HepG2 (cell line): ENCODE results near the gene CCDC192. TPM values are rescaled to one million over a fixed set of nuclear protein-coding genes. Genes with fewer than 3 reads are reported as not detected.
A peak's percentile ranks its signal among the peaks of the same experiment; 100 is the strongest.

Experiments used
- CAMTA2 ChIP-seq: sonication (generic); formaldehyde crosslinking; IDR thresholded peaks from 2 replicates; pipeline ENCODE4 v1.4.0; 2020; ENCODE audit warnings: mild to moderate bottlenecking, missing genetic modification reagents, borderline replicate concordance
- CREB1 ChIP-seq, 2 experiments: fragments of 450-650 bp in 1 of 2; IDR thresholded peaks; 2 replicates each; pipeline ENCODE4 v1.6.1; 2016 to 2017; ENCODE audit warnings: control low read depth in 1 of 2, mild to moderate bottlenecking in 1 of 2, missing compliant biosample characterization in 1 of 2, missing genetic modification characterization in 1 of 2
- GABPB1 ChIP-seq: IDR thresholded peaks from 2 replicates; pipeline ENCODE4 v1.6.1; 2016; ENCODE audit warnings: mild to moderate bottlenecking, missing genetic modification reagents, moderate library complexity, missing compliant biosample characterization
- HNRNPH1 ChIP-seq: fragments of 200-400 bp; formaldehyde crosslinking; optimal IDR thresholded peaks from 2 replicates; pipeline ENCODE3; 2017; ENCODE audit warnings: mild to moderate bottlenecking, low read depth, low read length
- HOXA5 ChIP-seq: sonication (generic); formaldehyde crosslinking; IDR thresholded peaks from 2 replicates; pipeline ENCODE4 v1.4.0; 2020; ENCODE audit warnings: missing genetic modification reagents
- SRF ChIP-seq: IDR thresholded peaks from 2 replicates; pipeline ENCODE4 v1.6.1; 2011; ENCODE audit warnings: mild to moderate bottlenecking, low read depth, low read length, moderate library complexity
- SSRP1 ChIP-seq: IDR thresholded peaks from 2 replicates; pipeline ENCODE4 v1.6.1; 2016; ENCODE audit warnings: control low read depth
- ZFP1 ChIP-seq: IDR thresholded peaks from 2 replicates; pipeline ENCODE4 v1.6.1; 2016
- ZFP37 ChIP-seq: sonication (generic); formaldehyde crosslinking; IDR thresholded peaks from 2 replicates; pipeline ENCODE4 v1.4.0; 2020; ENCODE audit warnings: missing genetic modification reagents, borderline replicate concordance
- ZNF205 ChIP-seq: IDR thresholded peaks from 2 replicates; pipeline ENCODE4 v1.6.1; 2018; ENCODE audit warnings: missing biosample characterization, missing genetic modification reagents
- ZNF496 ChIP-seq: sonication (generic); formaldehyde crosslinking; IDR thresholded peaks from 2 replicates; pipeline ENCODE4 v1.8.1; 2023; ENCODE audit warnings: mild to moderate bottlenecking, moderate library complexity, missing genetic modification reagents; ENCODE audit not compliant: insufficient replicate concordance
- ZNF709 ChIP-seq: sonication (generic); formaldehyde crosslinking; IDR thresholded peaks from 2 replicates; pipeline ENCODE4 v1.5.0; 2020; ENCODE audit warnings: mild to moderate bottlenecking, missing genetic modification reagents
- ZNF720 ChIP-seq: sonication (generic); formaldehyde crosslinking; IDR thresholded peaks from 2 replicates; pipeline ENCODE4 v1.4.0; 2020; ENCODE audit warnings: missing genetic modification reagents
- ZSCAN21 ChIP-seq: sonication (generic); formaldehyde crosslinking; IDR thresholded peaks from 2 replicates; pipeline ENCODE4 v1.8.0; 2022; ENCODE audit warnings: mild to moderate bottlenecking, missing genetic modification reagents, moderate library complexity, borderline replicate concordance
- polyA plus RNA-seq, 8 experiments: library from polyadenylated mRNA; depleted of rRNA in 3 of 8; stranded (reverse) in 7 of 8; unstranded in 1 of 8; fragments of >200 nt; fragmentation: Illumina TruSeq in 4 of 8; extraction: Trizol in 4 of 8; gene quantifications; 2 replicates each; pipeline versions ENCODE4 v1.2.1 to v1.2.3, GENCODE V29; 2011 to 2016; ENCODE audit warnings: low read depth in 4 of 8, missing spikeins in 1 of 8, mixed read lengths in 1 of 8; ENCODE audit not compliant: insufficient read depth in 1 of 8
- total RNA-seq, 5 experiments: library from RNA; depleted of rRNA; stranded (reverse); fragments of >200 nt; fragmentation: Illumina TruSeq; extraction: Trizol; gene quantifications; 2 replicates each; pipeline ENCODE4 v1.2.3, GENCODE V29; 2016; ENCODE audit warnings: low read depth in 1 of 5
- TF ChIP-seq, protein P1 (sequence below): sonication (generic); formaldehyde crosslinking; IDR thresholded peaks from 2 replicates; pipeline ENCODE4 v1.4.0; 2020; ENCODE audit warnings: missing genetic modification reagents
- TF ChIP-seq, protein P2 (sequence below), 2 experiments: fragments of 450-650 bp in 1 of 2; sonication (generic) in 1 of 2; formaldehyde crosslinking; IDR thresholded peaks; 2 replicates each; pipeline versions ENCODE4 v1.5.0 to v1.8.0; 2020 to 2022; ENCODE audit warnings: mild to moderate bottlenecking in 1 of 2, missing genetic modification reagents in 1 of 2
- TF ChIP-seq, protein P3 (sequence below): sonication (generic); formaldehyde crosslinking; IDR thresholded peaks from 2 replicates; pipeline ENCODE4 v1.8.0; 2022; ENCODE audit warnings: missing genetic modification reagents, mild to moderate bottlenecking, borderline replicate concordance
- TF ChIP-seq, protein P4 (sequence below): sonication (generic); formaldehyde crosslinking; IDR thresholded peaks from 2 replicates; pipeline ENCODE4 v1.5.0; 2020; ENCODE audit warnings: mild to moderate bottlenecking, missing genetic modification reagents
- TF ChIP-seq, protein P5 (sequence below): sonication (generic); formaldehyde crosslinking; IDR thresholded peaks from 2 replicates; pipeline ENCODE4 v1.4.0; 2020; ENCODE audit warnings: missing genetic modification reagents; ENCODE audit errors: not compliant biosample characterization

The CCDC192 gene
- total and polyA plus RNA-seq, 2 of the 13 experiments (the other 11 are each of a cell fraction or from before 2014, with no cell fraction given): not detected

DNA sequence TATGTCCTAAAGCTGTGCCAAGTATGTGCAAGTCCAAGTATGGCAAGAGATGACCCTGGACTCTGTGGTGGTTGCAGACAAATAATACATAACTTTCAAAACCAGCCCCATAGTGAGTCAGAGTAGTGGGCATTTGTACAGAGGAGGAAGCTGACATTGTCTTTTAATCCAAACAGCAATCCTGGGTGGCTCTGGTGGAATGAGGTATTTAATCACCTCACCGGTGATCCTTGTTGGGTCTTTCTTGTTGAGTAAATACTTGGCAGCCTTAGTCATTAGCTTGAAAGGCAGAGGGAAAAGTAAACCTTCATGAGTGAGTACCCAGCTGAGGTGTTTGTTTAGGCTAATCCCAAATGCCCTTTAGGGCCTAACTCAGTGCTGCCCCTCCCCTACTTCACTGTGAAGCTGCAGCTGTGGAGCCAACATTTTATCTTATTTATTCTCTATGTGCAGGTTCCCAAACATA, 231.6 kb downstream of the CCDC192 start (continued):
- TF ChIP-seq SRF: 0 out of 2 replicates have a peak, but pooled peaks have one; percentile 39
- TF ChIP-seq ZFP1 (CRISPR knock-in tag): 0 out of 2 replicates have a peak, but pooled peaks have one; percentile 34
- no peak for TF ChIP-seq HNRNPH1
- TF ChIP-seq, protein P1, sequence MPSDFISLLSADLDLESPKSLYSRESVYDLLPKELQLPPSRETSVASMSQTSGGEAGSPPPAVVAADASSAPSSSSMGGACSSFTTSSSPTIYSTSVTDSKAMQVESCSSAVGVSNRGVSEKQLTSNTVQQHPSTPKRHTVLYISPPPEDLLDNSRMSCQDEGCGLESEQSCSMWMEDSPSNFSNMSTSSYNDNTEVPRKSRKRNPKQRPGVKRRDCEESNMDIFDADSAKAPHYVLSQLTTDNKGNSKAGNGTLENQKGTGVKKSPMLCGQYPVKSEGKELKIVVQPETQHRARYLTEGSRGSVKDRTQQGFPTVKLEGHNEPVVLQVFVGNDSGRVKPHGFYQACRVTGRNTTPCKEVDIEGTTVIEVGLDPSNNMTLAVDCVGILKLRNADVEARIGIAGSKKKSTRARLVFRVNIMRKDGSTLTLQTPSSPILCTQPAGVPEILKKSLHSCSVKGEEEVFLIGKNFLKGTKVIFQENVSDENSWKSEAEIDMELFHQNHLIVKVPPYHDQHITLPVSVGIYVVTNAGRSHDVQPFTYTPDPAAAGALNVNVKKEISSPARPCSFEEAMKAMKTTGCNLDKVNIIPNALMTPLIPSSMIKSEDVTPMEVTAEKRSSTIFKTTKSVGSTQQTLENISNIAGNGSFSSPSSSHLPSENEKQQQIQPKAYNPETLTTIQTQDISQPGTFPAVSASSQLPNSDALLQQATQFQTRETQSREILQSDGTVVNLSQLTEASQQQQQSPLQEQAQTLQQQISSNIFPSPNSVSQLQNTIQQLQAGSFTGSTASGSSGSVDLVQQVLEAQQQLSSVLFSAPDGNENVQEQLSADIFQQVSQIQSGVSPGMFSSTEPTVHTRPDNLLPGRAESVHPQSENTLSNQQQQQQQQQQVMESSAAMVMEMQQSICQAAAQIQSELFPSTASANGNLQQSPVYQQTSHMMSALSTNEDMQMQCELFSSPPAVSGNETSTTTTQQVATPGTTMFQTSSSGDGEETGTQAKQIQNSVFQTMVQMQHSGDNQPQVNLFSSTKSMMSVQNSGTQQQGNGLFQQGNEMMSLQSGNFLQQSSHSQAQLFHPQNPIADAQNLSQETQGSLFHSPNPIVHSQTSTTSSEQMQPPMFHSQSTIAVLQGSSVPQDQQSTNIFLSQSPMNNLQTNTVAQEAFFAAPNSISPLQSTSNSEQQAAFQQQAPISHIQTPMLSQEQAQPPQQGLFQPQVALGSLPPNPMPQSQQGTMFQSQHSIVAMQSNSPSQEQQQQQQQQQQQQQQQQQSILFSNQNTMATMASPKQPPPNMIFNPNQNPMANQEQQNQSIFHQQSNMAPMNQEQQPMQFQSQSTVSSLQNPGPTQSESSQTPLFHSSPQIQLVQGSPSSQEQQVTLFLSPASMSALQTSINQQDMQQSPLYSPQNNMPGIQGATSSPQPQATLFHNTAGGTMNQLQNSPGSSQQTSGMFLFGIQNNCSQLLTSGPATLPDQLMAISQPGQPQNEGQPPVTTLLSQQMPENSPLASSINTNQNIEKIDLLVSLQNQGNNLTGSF (CRISPR knock-in tag): no peak
- TF ChIP-seq, protein P2, sequence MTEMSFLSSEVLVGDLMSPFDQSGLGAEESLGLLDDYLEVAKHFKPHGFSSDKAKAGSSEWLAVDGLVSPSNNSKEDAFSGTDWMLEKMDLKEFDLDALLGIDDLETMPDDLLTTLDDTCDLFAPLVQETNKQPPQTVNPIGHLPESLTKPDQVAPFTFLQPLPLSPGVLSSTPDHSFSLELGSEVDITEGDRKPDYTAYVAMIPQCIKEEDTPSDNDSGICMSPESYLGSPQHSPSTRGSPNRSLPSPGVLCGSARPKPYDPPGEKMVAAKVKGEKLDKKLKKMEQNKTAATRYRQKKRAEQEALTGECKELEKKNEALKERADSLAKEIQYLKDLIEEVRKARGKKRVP (CRISPR knock-in tag; IDR thresholded peaks at IDR 0.05): no peak
- peak; percentile 47; the same call in 1 of the 2 replicates for TF ChIP-seq HOXA5 (CRISPR knock-in tag)
- TF ChIP-seq ZFP37 (CRISPR knock-in tag): no peak
- no peak for TF ChIP-seq ZNF720 (CRISPR knock-in tag)
- TF ChIP-seq CAMTA2 (CRISPR knock-in tag): no peak
- no peak for TF ChIP-seq ZNF205 (CRISPR knock-in tag)
- TF ChIP-seq SSRP1: no peak
- TF ChIP-seq, protein P3, sequence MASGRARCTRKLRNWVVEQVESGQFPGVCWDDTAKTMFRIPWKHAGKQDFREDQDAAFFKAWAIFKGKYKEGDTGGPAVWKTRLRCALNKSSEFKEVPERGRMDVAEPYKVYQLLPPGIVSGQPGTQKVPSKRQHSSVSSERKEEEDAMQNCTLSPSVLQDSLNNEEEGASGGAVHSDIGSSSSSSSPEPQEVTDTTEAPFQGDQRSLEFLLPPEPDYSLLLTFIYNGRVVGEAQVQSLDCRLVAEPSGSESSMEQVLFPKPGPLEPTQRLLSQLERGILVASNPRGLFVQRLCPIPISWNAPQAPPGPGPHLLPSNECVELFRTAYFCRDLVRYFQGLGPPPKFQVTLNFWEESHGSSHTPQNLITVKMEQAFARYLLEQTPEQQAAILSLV (CRISPR knock-in tag): no peak
- TF ChIP-seq CREB1 (IDR thresholded peaks at IDR 0.05): 0 out of 2 replicates have a peak, but pooled peaks have one; percentile 20
- TF ChIP-seq CREB1 (CRISPR knock-in tag; IDR thresholded peaks at IDR 0.05): peak; percentile 55; the same call in 1 of the 2 replicates
- no peak for TF ChIP-seq ZNF496 (CRISPR knock-in tag)
- TF ChIP-seq ZSCAN21: no peak
- TF ChIP-seq ZNF709 (CRISPR knock-in tag): no peak
- TF ChIP-seq GABPB1 (CRISPR knock-in tag): no peak
- TF ChIP-seq, protein P4, sequence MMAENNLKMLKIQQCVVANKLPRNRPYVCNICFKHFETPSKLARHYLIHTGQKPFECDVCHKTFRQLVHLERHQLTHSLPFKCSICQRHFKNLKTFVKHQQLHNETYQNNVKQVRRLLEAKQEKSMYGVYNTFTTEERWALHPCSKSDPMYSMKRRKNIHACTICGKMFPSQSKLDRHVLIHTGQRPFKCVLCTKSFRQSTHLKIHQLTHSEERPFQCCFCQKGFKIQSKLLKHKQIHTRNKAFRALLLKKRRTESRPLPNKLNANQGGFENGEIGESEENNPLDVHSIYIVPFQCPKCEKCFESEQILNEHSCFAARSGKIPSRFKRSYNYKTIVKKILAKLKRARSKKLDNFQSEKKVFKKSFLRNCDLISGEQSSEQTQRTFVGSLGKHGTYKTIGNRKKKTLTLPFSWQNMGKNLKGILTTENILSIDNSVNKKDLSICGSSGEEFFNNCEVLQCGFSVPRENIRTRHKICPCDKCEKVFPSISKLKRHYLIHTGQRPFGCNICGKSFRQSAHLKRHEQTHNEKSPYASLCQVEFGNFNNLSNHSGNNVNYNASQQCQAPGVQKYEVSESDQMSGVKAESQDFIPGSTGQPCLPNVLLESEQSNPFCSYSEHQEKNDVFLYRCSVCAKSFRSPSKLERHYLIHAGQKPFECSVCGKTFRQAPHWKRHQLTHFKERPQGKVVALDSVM (CRISPR knock-in tag): no peak
- TF ChIP-seq, protein P5, sequence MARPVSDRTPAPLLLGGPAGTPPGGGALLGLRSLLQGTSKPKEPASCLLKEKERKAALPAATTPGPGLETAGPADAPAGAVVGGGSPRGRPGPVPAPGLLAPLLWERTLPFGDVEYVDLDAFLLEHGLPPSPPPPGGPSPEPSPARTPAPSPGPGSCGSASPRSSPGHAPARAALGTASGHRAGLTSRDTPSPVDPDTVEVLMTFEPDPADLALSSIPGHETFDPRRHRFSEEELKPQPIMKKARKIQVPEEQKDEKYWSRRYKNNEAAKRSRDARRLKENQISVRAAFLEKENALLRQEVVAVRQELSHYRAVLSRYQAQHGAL (CRISPR knock-in tag): no peak
